Measurements from ENCODE around the gene PTPRD. TPM values are rescaled to one million over a fixed set of nuclear protein-coding genes. Genes with fewer than 3 reads are reported as not detected.
"Not testable (repeated sequence)": the region's sequence is repeated elsewhere in the genome, so short reads cannot be mapped to it uniquely, and the experiment has no call there.

Gene PTPRD
- total RNA-seq, 1 experiment from 2014 or later, result 4.5 TPM

DNA sequence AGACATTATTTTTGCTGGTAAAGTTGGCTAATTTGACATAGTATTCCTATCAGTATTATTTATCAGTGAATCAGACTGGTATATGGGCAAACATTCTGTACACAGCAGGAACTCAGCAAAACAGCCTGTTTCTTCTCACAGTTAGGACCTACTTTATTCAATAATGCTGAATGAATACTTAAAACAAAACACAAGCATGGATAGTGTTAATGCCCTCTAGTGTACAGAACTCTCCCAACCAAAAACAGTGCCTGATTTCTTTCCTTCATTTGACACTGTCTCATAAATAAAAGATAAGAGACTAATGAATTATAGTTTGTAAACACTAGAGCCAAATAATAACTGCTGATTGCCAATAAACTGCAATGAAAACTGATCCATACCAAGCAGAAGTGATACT lies 1113.3 kb downstream of the PTPRD start:
- DNase-seq (ENCODE audit: low read depth), result no peak

DNA sequence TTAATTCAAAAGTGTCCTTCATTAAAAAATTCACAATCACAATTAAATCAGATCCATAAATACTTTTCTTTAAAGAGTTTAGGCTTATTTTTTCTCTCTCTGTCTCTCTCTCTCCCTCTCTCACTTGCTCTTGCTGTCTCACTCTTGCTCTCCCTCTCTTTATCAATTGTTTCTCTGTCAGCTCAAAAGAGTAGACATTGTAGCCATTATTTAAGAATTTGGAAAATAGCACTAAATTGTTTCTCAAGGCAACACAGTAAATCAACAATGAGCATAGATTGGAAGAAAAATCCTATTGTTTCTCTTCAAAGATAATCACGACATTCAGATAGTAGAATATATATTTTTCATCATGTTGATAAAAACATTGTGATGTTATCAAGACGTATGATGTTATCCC lies 1114.0 kb downstream of the PTPRD start:
- no peak for DNase-seq (ENCODE audit: low read depth)

DNA sequence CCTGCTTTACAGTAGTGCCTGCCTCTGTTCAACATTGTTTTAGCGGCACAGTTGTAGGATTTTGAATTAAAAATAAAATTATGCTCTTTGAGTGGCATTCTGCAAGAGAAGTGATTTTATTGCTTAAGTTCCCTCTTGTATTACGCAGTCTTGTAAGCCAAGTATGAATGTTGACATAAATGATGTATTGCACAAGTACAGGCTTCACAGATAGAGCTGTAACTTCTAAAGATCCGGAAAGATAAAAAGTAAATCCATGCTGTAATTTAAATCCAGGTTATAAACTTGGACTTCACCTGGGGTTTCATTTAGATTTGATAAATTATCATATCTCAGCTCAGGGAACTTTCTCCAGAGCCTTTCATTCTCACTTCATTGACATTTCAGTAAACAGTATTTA lies 1114.7 kb downstream of the PTPRD start:
- no peak for DNase-seq (ENCODE audit: low read depth)

DNA sequence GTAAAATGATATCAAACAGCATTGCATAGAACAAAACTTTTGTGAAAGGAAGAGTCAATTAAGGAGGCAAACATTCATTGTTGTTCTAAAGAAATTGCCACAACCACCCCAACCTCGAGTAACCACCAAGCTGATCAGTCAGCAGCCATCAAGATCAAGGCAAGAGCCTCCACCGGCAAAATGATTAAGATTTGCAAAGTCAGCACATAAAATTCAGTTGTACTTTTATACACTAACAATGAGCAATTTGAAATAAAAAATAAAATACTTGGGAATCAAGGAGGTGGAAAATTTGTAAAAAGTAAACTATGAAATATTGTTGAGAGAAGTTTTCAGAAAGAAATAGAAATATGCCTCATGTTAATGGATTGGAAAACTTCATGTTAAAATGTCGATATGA lies 1118.5 kb downstream of the PTPRD start:
- no peak for DNase-seq (ENCODE audit: low read depth)

DNA sequence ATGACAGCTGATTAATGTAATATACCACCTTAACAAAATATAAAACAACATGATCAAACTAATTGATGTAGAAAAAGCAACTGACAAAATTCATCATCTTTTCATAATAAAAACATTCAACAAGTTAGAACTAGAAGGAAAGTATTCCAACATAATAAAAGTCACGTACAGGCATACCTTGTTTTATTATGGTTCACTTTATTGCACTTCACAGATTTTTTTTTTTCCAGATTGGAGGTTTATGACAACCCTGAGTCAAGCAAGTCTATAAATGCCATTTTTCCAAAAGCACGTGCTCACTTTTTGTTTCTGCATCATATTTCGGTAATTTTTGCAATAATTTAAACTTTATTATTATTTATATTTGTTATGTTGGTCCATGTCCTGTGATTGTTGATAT lies 1120.3 kb downstream of the PTPRD start:
- DNase-seq (ENCODE audit: low read depth), result no peak

DNA sequence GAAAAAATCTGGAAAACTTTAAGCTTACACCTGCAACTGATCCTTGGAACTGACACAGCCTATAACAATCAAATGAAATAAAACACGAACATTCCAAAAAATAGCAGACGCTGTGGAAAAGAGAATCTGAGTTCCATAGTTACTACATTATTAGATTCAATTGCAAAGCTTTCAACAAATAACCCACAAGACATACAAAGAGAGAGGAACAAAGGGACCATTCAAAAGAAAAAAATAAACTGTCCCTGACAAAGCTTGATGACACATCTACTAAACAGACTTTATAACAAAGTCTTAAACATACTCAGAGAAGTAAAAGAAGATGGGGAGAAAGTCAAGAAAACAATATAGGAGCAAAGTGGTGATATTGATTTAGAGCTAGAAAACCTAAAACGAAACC lies 1123.6 kb downstream of the PTPRD start:
- no peak for DNase-seq (ENCODE audit: low read depth)

DNA sequence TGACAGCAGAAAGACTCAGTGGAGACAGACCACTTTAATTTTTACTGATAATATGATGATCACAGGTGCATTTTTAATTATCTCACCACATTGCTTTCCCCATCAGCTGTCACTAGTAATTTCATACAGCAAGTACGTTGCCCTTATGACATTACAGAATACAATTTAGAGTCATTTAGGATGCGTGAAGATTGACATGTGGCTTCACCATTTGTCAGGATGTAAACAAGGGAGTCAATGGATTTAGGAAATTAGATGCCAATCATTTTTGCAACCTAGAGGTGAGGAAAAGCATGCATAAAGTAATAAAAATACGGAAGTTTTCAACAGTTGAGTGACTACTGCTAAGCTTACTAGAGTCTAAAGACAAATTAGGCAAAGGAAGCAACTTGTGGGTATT lies 1129.6 kb downstream of the PTPRD start:
- DNase-seq (ENCODE audit: low read depth), result no peak

DNA sequence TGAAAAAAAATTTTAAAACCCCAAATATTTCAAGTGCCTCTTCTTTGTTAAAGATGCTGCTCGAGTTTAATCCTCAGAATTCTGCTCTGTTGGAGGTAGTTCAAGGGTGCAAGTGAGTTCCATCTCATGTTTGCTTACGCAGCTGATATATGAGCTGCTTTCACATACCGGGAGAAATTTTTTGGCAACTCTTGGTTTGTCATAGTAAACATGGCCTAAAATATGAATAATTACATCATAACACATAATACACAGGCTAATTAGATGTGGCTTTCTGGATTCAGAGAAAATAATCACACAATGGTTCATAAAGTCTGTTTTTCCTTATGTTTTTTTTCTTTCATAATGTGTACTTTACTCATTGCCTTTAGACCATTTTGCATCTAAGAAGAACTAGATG lies 1134.1 kb downstream of the PTPRD start:
- no peak for DNase-seq (ENCODE audit: low read depth)

DNA sequence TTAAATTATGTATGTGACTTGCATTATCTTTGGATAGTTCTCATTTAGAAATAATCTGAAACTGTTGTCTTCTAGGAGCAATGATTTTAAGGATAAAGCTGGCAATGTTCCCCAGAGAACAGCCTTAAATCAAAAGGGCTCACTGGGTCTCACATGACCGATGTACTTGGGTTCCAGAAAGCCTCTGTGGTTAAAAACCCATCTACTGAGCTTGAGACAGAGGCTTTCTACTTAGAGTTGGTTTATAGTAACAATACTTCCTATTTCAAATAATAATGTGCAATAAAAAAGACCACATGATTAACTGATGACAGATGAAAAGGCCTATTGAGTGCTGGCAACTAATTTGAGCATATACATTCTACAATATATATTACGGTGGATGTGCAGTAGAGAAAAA lies 1143.5 kb downstream of the PTPRD start:
- no peak for DNase-seq (ENCODE audit: low read depth)

DNA sequence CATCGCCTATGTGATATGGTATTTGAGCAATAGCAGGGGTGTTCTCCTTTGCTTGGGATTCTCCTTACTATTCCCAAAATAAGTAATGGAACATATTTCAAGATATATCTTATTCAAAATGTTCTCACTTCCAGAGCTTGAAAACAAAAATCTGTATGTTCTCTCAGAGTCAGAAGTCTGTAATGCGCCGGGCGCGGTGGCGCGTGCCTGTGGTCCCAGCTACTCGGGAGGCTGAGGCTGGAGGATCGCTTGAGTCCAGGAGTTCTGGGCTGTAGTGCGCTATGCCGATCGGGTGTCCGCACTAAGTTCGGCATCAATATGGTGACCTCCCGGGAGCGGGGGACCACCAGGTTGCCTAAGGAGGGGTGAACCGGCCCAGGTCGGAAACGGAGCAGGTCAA lies 1170.9 kb downstream of the PTPRD start:
- not testable (repeated sequence) for DNase-seq (ENCODE audit: low read depth)

DNA sequence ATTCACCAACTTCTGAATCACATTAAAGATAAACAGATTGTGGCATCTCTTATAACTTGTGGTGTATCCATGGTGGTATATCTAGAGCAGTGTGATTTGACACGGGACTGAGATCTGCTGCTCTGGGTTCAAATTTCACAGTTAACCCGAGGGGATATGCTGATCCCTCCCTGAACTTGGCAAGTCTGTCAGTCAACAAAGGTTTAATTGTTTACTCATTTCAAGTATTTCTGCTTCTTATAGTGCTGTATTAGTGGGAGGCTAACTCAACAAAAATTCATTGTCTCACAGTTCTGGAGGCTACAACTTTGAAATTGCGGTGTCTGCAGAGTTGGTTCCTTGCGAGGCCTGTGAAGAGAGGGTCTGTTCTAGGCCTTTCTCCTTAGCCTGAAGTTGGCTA lies 1175.2 kb downstream of the PTPRD start:
- no peak for DNase-seq (ENCODE audit: low read depth)

DNA sequence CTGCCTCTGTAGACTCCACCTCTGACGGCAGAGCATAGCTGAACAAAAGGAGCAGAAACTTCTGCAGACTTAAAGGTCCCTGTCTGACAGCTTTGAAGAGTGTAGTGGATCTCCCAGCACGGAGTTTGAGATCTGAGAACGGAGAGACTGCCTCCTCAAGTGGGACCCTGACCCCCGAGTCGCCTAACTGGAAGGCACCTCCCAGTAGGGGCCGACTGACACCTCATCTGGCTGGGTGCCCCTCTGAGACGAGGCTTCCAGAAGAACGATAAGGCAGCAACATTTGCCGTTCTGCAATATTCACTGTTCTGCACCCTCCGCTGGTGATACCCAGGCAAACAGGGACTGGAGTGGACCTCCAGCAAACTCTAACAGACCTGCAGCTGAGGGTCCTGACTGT lies 1186.3 kb downstream of the PTPRD start:
- DNase-seq (ENCODE audit: low read depth), result not testable (repeated sequence)

DNA sequence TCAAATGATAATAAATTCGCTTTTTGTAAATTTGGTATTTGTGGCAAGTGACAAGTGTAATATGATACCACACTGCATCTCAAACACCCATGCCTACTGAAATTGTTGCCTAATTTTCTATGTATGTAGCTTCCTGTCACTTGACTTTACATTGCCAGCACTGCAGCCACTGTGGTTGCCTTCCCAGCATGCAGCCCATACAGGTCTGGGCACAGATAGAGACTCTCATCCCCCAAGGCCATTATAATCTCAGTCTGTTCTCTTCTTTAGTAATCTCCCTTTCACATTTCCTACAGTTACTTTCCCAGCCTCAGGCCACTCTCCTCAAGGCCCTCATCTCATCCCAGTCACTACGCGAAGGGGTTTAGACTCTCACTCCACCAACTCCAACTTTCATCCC lies 1200.6 kb downstream of the PTPRD start:
- no peak for DNase-seq (ENCODE audit: low read depth)

DNA sequence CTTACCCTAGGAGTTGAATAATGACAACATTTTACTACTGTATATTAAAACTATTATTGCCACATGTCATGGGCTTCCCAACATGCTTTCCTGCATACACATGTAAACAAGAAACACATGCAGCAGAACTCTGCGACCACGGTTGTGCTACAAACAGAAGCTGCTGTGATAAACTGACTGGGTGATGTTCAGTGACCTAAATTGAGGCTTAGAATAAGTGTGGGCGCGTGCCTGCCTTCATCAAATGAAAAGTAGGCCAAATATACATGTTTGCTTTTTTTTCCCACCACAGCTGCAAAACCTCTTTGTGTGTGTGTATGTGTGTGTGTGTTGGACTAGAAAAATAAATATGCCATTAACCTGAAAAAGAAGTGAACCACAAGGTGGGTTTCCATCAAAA lies 1202.1 kb downstream of the PTPRD start:
- no peak for DNase-seq (ENCODE audit: low read depth)

DNA sequence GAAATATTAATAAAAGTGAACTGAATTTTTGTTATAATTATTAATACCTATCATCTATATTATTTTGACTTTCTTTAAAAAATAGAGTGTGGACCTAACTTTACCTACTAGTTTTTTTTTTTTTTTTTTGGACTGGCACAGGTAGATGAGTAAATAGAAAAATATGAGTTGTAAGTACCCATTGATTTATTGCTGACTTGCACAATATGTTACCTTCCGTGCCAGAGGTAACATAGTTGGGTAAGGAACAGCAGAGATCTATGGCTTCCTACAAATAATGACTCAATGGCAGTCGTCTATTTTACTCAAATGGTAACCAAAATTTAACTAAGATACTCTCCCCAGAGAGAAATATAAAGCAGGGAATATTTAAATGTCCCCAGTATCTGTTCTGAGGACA lies 1212.8 kb downstream of the PTPRD start:
- DNase-seq (ENCODE audit: low read depth), result no peak

DNA sequence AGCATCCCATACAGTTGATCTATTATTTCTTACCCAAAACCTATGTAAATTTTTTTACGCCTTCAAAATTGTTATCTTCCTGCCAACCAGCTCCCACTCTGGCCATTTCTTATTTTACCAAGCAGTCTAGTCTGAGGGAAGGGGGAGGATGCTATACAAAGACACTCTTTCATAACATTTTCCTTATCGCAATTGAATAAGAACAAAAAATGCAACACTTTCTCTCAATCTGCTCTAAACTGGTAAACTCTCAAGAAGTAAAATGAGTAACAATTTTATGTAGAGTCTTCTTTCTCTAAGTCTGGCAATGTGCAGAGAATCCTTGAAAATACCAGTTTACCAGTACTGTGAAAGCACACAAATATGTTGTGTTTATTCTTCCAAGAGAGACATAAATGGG lies 1216.3 kb downstream of the PTPRD start:
- DNase-seq (ENCODE audit: low read depth), result no peak

DNA sequence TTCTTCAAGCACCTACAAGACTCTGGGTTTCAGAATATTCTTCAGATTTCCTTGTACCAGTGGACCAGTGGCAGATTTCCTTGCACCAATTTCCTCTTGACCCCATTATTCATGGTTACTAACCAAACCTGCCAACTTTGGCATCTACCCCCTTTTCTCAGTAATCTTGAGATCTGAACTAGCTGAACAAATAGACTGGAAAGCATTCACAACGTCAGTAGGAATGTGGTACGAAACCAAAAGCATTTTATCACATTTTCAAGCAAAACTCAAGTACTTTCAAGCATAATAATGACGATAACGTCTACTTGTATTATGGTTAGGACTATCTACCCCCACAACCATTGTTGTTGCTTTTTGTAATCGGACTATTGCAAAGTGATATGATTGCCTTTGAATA lies 1217.3 kb downstream of the PTPRD start:
- DNase-seq (ENCODE audit: low read depth), result no peak

DNA sequence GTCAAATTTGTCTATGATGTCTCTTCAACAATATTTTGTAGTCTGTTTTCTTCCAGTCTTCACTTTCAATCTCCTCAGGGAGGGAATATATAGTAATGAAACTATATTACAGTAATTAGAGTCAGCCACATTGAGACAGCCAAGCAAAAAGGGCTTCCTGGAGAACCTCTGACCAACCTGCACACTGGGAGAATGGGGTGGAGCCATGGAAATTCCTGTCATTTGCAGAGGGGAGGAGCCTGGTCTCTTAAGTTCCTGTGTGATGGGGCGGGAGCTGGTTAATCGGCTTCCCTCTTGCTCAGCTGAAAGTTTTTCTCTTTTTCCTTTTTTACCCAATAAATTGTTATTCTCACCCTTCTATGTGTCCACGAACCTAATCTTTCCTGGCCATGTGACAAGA lies 1220.0 kb downstream of the PTPRD start:
- no peak for DNase-seq (ENCODE audit: low read depth)

DNA sequence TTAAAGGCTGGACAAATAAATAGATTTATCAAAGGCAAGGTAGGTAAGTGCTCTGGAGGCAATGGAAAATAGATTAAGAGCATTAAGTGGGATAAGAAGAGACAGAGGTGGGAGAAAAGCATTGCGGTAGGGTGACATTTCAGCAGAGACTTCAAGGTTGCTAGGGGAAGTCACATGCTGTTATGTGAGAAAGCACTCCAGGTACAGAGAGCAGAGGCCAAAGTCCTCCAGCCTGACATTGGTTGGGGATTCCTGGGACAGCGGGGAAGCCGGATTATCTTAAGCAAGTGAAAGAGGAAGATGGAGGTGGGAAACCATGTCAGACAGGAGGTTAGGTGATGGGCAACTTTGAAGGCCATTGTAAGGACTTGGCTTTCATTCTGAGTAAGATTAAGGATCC lies 1222.9 kb downstream of the PTPRD start:
- DNase-seq (ENCODE audit: low read depth), result no peak

DNA sequence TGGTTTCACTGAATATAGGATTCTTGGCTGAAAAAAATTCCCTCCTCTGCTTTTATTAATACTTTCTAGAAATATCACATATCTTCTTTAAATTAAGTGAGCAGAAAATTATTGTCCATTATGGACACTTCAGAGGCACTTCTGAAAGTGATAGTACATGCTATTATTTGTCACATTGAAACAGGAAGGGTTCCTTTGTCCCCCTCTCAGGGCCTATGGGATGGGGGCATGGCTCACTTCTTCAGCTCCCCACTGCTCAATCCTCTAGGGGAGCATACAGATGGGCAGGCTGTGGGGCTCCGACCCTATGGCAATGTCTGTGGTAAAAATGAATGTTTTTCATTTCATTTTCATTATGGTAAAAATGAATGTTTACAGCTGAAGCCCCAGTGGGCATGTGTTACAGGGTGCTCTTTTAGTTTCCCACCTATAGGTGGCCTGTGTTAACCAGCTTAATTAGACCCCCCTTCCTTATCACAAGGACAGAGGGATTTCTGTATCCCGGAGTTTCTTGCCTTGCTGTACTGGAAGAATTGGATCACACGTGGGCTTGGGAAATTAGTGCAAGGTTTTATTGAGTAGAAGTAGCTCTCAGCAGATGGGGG lies 1225.2 kb downstream of the PTPRD start:
- DNase-seq (ENCODE audit: low read depth), result no peak

DNA sequence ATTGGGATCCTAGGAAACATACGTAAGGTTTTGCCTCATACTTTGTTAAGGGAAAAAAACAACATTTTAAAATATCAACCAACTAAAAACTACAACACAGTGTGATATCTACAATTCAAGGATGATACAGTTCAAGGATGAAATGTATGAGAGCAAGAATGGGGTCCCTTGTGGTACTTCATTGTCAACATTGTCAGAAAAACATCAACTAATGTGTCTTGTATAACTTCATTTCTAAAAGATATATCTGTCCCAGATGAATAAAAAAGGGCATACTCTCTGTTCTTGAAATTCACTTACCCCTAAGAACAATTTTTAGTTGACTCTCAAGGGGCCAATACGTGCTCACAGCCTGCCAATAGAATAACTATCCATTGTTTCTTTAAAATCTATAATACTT lies 1250.5 kb downstream of the PTPRD start:
- no peak for DNase-seq (ENCODE audit: low read depth)

DNA sequence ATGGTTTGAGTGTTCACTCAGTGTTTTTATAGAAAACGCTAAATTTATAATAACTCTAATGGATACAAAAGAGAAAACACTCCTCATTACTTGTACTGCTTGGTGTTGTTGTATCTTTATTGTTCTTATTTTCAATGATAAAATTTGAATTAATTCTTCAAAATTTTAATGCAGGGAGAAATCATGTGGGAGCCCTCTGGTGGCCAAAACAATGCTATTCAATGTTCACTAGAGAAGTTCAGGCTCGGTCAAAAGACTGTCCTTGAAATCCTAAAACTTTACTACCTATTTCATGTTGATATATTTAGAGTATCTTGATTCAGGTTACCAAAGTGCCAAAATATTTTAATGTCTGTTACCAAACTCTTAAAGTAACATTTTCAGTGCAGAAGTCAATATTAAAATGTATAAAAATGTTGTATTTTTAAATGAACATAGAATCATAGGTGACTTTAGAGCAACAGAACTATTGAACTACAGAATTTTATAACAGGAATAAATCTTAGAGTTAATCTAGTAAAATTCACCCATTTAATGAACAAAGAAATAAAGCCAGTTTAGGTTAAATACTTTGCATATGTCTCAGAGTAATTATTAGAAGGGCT lies 1259.8 kb downstream of the PTPRD start:
- DNase-seq (ENCODE audit: low read depth), result no peak

DNA sequence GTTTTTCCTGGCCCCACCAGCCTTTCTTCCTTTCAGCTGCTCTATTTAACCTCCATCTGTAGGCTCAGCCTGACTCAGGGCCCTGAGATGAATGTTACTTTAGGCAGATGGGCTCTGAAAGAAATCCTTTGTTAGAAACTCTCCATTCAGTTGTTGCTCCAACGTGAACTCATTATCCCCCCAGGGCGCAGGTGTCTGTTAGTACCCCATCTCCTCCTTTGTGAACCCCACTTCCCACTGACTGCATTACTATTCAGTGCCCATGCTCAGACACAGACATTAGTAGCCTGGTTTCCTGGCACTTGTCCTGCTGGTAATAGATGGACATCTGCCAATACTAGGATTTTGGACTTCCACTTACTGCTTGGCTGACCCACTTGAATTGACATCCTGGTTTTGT lies 1271.6 kb downstream of the PTPRD start:
- no peak for DNase-seq (ENCODE audit: low read depth)

DNA sequence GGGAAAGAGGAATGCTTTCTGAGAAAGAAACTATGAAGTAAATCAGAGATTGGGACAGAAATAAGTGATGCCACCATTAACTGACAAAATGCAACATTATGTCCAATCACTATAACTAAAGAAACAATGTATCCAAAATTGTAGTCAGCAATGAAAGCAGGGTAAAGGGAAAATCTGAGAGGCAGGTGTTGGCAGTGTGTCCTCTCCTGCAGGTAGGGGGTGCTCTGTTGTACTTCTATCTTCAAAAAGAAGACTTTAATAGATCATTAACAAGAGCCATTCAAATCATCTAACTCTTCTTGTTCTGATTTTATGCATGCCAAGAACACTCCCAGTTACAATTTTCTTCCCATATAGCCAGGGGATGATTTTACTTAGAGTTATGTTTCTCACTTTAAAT lies 1275.7 kb downstream of the PTPRD start:
- DNase-seq (ENCODE audit: low read depth), result no peak
